ENCODE data around the gene PRSS22.

Gene PRSS22

GRCh38 chr16:2827831-2828520 lies 30.0 kb downstream of the PRSS22 start:
- DNase-seq = no peak

- DNase-seq = peak; percentile 41
These were observed 30.6 kb downstream of the PRSS22 start for GRCh38 chr16:2827374-2827791.

GRCh38 chr16:2826591-2827373 lies 31.2 kb downstream of the PRSS22 start:
- no peak for DNase-seq

GRCh38 chr16:2825906-2826305 lies 32.1 kb downstream of the PRSS22 start:
- DNase-seq = no peak

- no peak for DNase-seq
These were observed 32.8 kb downstream of the PRSS22 start for GRCh38 chr16:2825049-2825742.

GRCh38 chr16:2824626-2825025 lies 33.3 kb downstream of the PRSS22 start:
- no peak for DNase-seq

- DNase-seq = no peak
These were observed 35.5 kb downstream of the PRSS22 start for GRCh38 chr16:2822496-2822895.

GRCh38 chr16:2822158-2822495 lies 35.8 kb downstream of the PRSS22 start:
- no peak for DNase-seq

GRCh38 chr16:2821487-2822157 lies 36.3 kb downstream of the PRSS22 start:
- no peak for DNase-seq

GRCh38 chr16:2820836-2821486 lies 37.0 kb downstream of the PRSS22 start:
- no peak for DNase-seq

- DNase-seq = no peak
These were observed 37.8 kb downstream of the PRSS22 start for GRCh38 chr16:2819939-2820835.

- no peak for DNase-seq
These were observed 38.6 kb downstream of the PRSS22 start for GRCh38 chr16:2819179-2819938.

- DNase-seq = no peak
These were observed 39.6 kb downstream of the PRSS22 start for GRCh38 chr16:2818272-2818876.

- DNase-seq = no peak
These were observed 40.4 kb downstream of the PRSS22 start for GRCh38 chr16:2817340-2818271.

GRCh38 chr16:2816751-2817339 lies 41.1 kb downstream of the PRSS22 start, which contains the start of gene PRSS21:
TSS of gene PRSS21 (plus strand) at chr16:2817237. CDS start at chr16:2817269, 32 bp downstream.
- DNase-seq = peak; percentile 50

- DNase-seq = no peak
These were observed 42.6 kb downstream of the PRSS22 start for GRCh38 chr16:2815299-2815771.

- DNase-seq = peak; percentile 51
These were observed 43.2 kb downstream of the PRSS22 start for GRCh38 chr16:2814551-2815298.

- no peak for DNase-seq
These were observed 44.2 kb downstream of the PRSS22 start for GRCh38 chr16:2813771-2814221.

Measured in NCI-H69 (cell line).